Vagina (tissue), 2 donors: Measurements from ENCODE around the gene SNX21.

Source experiments
- CTCF ChIP-seq, 3 experiments: fragments of 450-650 bp in 2 of 3; fragments of 200-600 bp in 1 of 3; sonication (generic) in 1 of 3; IDR thresholded peaks; one replicate each; pipeline ENCODE4 v1.5.1; 2017 to 2019; ENCODE audit warnings: antibody characterized with exemption in 3 of 3, mild to moderate bottlenecking in 2 of 3, moderate library complexity in 2 of 3
- POLR2A ChIP-seq, 2 donors: fragments of 450-650 bp; IDR thresholded peaks; one replicate each; pipeline ENCODE4 v1.6.1; 2017; ENCODE audit warnings: antibody characterized with exemption in 2 of 2, mild to moderate bottlenecking in 2 of 2, moderate library complexity in 2 of 2
- POLR2AphosphoS5 ChIP-seq, 2 donors: sonication (generic); formaldehyde crosslinking; IDR thresholded peaks; one replicate each; pipeline ENCODE4 v1.9.0; 2017; ENCODE audit warnings: antibody characterized with exemption in 2 of 2, mild to moderate bottlenecking in 2 of 2, low read depth in 1 of 2; ENCODE audit not compliant: insufficient read depth in 1 of 2

- TF ChIP-seq POLR2AphosphoS5 (IDR thresholded peaks at IDR 0.05; ENCODE audit: insufficient read depth in 1 of 2, low read depth in 1 of 2) (no peak), CTCF (IDR thresholded peaks at IDR 0.05) (no peak), POLR2A (IDR thresholded peaks at IDR 0.05) (no peak)
Observed at GRCh38 chr20:45863543-45864470, 30.2 kb downstream of the SNX21 start.
